HG03354 (cell line): ENCODE data around the gene GPBP1.
A peak's percentile ranks its signal among the peaks of the same experiment; 100 is the strongest.

Experiments
- ATAC-seq: cut with Tn5 transposase; IDR thresholded peaks from one replicate; pipeline ENCODE4 v1.9.1; 2021; ENCODE audit warnings: mild to moderate bottlenecking; ENCODE audit not compliant: unreplicated experiment, poor library complexity, severe bottlenecking

GPBP1 gene

DNA sequence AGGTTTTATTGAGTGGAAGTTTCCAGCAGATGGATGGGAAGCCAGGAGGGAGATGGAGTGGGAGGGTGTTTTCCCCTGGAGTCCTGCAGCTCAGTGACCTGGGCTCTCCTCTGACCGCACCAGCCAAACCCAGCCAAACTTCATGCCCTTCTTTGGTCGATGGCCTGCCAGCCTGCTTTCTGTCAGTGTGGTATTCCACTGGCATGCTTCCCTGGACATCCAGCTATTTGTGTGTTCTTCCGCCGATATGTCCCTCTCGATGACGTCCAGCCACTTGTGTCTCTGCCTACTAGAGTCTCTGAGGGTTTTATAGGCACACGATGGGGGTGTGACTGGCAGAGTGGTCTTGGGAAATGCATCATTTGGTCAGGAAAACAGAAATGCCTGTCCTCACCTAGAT is 33.8 kb downstream of the GPBP1 start:
- no peak for ATAC-seq

DNA sequence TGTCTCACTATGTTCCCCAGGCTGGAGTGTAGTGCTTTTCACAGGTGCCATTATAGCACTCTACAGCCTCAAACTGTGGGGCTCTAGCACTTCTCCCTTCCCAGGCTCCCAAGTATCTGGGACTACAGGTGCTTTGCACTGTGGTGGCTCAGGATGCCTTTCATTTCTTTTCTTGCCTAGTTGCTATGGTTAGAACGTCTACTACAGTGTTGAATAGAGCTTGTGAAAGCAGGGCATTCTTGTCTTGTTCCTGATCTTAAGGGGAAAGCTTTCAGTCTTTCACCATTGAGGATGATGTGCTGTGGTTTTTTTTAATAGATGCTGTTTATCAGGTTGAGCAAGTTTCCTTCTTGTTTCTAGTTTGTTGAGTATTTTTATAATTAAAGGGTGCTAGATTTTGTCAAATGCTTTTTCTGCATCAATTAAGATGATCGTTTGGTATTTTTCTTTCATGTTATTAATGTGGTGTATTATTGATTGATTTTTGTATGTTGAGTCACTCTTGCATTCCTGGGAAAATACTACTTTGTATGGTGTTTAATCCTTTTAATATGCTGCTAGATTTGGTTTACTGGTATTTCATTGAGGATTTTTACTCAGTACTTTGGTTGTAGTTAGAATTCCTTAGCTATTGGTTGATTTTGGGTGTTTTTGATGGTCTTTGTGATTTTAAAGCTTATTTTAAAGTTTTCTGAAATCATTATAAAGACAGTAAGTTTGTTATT is 35.6 kb downstream of the GPBP1 start:
- ATAC-seq = no peak

DNA sequence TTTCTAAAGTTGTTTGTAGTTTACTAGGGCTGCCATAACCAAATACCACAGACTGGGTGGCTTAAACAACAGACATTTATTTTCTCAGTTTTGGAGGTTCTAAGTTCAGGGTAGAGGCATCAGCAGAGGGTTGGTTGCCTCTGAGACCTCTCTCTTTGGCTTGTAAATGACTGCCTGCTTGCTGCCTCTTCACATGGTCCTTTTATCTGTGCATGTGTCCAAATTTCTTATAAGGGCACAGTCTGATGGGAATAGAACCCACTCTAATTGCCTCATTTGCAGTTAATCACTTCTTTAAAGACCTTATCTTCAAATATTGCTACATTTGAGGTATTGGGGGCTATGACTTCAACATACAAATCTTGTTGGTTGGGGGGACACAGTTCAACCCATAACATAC is 36.8 kb downstream of the GPBP1 start:
- no peak for ATAC-seq

DNA sequence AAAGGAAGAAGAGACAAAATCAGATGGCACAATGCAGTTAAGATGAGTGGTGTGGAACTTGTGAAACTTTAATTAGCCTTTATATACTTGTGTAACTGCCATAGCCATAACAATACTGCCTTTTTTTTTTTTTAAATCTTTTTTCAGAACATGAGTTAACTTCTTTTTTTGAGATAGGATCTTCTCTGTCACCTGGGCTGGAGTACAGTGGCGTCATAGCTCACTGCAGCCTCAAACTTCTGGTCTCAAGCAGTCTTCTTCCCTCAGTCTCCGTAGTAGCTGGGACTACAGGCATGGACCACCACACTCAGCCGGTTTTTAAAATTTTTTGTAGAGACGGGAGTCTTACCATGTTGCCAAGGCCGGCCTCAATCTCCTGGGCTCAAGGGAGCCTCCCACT is 37.2 kb downstream of the GPBP1 start:
- no peak for ATAC-seq

DNA sequence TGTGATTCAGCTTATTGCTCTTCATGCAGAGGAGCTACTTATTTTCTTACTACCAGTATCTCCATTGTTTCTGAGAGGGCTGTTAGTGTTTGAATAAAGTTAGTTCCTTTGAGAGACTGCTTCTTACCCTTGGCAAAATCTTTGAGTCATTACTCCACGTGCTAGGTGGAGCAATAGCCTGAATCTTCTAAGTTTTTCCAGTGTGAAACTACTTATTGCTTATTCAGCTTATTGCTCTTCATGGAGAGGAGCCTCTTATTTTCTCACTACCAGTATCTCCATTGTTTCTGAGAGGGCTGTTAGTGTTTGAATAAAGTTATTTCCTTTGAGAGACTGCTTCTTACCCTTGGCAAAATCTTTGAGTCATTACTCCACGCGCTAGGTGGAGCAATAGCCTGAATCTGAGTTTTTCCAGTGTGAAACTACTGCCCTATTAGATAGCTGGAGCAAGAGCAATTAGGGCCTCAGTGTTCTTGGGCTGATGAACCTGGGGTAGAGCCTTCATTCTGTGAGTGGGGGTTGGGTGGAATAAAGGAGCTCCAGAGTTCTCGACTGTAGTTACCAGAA is 41.9 kb downstream of the GPBP1 start:
- no peak for ATAC-seq

DNA sequence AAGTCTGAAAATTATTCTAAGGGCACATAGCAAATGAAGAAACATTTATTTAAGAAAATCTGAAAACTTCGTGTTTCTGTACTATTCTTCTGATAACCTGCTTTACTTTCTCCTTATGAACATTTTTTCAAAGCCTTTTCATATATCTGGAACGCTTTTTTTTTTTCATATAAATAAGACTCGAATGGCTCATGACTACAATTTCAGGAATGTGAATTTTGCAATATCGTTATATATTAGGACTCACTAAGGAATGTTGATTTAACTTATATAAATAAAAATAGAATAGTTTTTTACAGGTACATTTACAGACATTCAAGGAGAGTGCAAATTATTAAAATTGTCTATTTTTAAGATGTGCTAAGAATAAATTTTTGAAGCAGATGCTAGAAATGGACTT is 42.9 kb downstream of the GPBP1 start:
- no peak for ATAC-seq

DNA sequence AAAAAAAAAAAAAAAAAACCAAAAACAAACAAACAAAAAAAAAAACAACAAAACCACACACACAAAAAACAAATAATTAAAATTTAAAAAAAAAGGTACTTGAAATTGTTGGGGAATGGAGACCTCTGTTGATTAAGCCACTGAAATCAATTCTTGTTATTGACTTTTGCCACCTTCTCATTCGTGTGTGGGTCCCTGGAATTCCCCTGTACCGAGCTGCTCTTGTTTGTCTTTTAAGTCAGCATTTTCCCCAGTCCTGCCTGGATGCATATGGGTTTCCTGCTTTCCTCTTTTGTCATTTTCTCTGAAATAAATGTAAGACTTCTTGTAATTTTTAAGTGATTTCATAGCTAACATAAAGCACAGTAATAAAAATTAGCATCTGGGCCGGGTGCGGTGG is 45.5 kb downstream of the GPBP1 start:
- ATAC-seq = no peak

DNA sequence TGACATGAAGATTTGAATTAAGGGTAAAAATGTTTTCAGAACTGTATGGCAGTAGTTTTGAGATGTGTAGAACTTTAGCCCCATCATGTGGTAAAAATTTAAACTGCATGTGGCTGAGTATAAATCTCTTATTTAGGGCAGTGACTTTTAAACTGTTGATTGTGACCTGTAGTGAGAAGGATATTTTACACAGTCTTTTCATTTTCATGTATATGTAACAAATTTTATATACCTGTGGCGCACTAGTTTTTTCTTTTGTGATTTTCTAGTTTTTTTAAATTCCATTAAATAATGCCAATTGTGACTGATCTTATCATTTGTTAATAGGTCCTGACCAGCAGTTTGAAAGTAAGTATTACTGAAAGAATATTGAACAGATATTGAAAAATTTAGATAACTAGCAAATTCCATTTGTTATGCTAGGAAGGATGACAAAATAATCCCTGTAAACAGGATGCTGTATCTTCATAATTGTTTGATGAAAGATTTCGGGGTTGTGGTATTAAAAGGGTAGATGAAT is 47.2 kb downstream of the GPBP1 start:
- ATAC-seq = peak; percentile 75

DNA sequence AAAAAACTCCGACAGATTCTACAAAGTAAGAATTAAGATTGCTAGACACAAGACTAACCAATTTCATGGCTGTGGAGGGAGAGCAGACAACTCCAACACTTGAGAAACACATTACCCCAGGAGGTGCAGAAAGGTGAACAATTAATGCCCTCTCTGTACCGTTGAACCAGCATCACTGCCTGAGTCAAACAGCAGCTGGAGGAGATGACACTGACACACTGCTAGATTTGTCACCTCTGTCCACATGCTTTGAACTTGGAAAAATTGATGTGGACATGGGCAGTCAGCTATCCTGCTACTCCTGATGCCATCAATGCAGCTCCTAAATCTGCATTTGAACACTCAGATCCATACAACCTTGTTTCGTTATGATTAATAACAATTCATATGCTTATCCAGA is 51.7 kb downstream of the GPBP1 start:
- no peak for ATAC-seq

DNA sequence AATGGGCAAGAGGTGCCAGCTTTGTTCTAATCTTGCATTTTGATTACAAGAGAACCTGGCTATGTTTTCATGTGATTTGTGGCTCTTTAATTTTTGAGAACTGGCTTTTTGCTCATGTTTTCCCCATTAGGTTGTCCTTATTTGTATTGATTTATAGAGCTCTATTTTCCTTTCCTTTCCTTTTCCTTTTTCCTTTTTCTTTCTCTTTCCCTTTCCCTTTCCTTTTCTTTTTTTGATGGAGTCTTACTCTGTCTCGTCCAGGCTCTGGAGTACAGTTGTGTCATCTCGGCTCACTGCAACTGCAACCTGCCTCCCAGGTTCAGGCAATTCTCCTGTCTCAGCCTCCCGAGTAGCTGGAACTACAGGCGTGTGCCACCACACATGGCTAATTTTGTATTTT is 55.5 kb downstream of the GPBP1 start:
- ATAC-seq = no peak

DNA sequence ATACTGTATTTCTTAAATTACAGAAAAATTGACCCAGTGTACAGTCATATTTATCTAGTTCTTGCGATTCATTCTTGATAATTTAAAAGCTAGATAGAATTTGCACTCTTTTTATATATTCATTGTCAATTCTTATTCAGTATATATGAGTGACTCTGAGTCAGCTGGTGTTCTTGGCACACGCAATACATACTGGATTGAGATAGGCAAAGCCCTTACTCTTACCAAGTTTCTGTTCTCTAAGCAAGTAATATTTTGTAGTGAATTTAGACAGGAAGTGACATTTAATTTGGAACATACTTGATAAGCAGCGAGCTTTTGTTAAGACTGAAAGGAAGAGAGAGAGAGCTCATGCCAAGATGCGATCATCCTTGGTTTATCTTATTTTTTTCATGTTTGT is 57.7 kb downstream of the GPBP1 start:
- no peak for ATAC-seq

DNA sequence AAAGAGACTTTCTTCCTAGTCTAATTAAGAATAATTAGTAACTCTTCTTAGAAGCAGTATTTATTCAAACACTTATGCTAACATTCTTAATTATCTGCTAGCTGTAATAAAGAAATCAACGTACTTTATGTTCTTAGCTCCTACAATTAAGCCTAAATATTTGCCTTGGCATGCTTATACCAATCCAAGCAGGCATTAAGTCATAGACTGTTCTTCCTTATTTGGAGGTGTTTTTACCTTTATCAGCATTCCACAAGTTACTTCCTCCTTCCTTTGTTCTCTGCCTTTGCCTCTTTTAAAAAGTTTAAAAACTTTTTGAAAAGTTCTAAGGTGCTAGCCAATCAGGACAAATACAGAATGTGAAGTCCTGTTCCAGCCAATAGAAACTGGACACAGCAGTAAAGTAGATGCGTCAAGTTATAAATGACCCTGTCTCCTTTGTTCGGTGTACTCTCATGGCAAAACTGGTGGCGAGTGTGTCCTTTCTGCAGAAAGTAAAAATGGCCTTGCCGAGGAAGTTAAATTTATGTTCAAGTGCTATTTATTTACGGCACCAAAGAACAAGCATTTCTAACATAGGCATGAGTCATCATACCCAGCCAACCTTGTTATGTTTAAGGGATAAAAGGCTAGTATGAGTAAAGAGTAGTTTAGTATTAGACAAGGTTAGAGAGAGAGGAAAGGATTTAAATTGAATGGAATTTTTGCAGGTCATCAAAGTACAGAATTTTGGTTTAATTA is 58.6 kb downstream of the GPBP1 start:
- no peak for ATAC-seq

DNA sequence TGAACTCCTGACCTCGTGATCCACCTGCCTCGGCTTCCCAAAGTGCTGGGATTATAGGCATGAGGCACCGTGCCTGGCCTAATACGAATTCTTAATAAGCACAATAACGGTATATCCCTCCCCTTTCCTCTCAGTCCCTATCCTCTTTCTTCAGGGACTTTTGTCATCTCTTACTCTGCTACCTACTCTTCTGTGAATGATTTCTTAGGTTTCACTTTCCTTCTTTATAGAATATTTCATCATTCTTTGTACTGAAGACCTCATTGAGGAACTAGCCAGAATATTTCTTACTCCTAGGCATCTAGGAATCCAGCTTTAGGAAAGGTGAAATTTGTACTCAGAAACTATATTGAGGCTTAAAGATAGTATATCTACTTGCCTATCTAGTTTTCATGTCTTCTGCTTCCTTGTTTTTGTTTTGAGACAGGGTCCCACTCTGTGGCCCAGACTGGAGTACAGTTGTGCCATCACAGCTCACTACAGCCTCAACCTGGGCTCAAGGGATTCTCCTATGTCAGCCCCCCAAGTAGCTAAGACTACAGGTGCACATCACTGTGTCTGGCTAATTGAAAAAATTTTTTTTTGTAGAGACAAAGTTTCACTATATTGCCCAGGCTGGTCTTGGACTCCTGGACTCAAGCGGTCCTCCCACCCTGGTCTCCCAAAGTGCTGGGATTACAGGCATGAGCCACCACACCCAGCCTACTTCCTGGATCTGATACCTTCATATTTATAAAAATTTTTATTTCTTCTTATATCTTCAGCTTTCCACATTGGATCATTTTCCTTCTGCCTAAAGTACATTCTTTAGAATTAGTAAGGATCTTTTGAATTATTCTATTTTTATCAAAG is 69.7 kb downstream of the GPBP1 start:
- ATAC-seq = peak; percentile 90

DNA sequence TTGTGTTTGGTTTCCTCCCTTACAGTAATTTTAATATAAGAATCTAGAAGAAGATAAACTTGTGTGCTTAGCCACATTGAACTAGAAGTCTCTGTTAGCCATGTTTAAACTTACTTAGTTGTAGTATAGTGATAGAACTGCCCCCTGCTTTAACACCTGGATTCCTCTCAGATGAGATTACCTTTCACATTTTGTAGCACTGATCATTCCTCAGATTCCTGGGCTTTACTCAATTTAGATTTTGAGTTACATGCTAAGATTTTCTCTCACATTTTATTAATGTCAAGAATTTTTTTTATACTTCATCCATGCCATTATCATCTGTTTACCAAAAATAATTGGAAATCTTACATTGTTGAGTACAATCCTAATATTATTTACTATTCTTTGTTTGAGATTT is 70.5 kb downstream of the GPBP1 start:
- ATAC-seq = no peak

DNA sequence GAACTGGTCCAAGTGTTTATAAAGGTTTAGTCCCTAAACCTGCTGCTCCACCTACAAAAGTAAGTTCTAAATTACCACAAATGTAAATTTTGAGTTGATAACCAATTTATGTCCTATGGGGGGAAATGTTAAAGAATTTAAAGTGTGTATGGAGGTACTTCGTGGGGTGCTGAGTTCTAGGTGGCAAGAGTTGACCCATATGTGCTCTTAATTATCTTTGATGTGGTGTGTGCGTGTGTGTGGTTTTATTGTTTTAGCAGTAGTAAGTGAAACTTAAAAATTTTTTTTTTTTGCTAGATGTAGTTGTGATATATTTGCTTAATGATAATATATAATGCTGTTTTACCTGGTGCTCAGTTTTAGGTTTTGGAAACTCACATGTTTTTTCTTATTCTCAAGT is 72.6 kb downstream of the GPBP1 start:
- ATAC-seq = no peak

DNA sequence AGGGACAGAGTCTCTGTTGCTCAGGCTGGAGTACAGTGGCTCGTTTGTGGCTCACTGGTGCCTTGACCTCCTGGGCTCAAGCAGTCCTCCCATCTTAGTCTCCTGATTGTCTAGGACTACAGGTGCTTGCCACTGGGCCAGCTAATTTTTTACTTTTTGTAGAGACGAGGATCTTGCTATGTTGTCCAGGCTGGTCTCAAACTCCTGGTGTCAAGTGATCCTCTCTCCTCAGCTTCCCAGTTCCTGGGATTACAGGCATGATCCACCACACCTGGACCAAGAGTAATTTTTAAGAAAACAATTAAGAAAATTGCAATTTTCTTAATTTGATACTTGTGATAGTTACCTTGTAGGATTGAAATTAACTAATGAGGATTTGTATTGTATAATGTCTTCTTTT is 73.9 kb downstream of the GPBP1 start:
- no peak for ATAC-seq

DNA sequence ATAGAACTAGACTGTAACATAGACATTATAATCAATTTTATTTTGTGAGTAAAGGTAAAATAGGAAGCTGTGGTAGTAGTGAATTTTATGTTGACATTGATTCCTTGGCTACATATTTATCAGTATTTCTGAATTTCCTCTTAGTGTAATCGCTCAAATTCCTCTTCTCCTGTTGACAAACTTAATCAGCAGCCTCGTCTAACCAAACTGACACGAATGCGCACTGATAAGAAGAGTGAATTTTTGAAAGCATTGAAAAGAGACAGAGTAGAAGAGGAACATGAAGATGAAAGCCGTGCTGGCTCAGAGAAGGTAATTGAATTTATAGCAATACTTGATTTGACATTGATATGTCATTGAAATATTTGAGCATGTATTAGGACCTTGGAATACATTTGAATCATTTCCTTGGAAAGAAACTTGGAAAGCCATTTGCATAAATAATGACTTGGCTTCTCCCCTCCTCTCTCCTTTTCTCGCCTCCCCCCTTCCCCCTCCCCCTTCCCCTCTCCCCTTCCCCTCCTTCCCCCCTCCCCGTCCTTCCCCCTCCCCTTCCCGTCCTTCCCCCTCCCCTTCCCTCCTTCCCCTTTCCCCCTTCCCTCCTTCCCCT is 75.5 kb downstream of the GPBP1 start:
- ATAC-seq = no peak

DNA sequence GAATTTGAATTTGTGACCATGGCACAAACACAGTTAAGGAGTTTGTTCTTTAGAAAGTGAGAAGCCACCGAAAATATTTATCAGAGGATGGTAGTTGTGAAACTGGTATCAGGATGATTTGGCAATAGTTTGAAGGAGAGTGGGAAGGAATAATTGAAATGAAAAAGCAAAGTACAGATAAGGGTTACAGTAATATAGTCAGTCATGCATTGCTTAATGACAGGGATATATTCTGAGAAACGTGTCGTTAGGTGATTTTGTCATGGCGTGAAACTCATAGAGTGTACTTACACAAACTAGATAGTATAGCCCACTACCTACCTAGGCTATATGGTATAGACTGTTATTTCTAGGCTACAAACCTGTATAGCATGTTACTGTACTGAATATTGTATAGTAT is 84.2 kb downstream of the GPBP1 start:
- ATAC-seq = no peak

DNA sequence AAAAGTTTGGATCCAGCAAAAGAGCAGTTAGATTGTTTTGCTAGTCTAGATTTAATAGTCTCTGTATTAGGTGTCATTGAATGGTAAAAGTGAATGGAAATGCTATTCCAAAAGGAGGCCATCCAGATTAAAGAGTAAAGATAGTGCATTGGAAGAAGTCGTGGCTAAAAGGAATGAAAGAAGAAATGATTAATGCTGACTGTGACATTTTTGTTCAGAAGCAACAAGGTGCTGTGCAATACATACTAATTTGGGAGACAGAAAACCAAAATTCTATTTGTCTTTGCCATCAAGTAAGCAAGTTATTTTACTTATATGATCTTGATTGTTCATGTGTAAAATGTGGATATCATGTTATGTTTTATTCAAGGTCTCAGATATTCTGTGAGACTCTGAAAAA is 85.1 kb downstream of the GPBP1 start:
- ATAC-seq = no peak

DNA sequence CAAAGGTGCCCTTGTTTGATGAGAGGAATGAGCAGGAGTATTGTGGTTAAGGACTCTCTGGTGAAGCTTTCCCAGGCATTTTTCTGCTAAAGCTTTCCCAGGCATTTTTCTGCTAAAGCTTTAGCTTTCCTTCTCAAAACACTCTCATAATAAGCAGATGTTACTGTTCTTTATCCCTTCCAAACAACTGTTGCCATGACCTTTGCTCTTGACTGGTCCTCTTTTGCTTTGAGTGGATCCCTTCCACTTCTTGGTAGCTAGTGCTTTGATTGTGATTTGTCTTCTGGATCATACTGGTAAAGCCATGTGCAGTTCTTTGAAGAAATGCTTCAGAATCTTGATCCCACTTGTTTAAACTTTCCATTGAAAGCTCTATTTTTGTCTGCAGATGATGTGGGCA is 85.8 kb downstream of the GPBP1 start:
- ATAC-seq = no peak
